Tibial nerve (tissue), 4 donors: ENCODE results near the gene PDCD11. TPM values are rescaled to one million over a fixed set of nuclear protein-coding genes. Genes with fewer than 3 reads are reported as not detected.

ENCODE experiments used
- DNase-seq, 2 donors: peaks; one replicate each; pipeline ENCODE4 v3.0.0-alpha.2; 2019; ENCODE audit warnings: low spot score in 2 of 2
- H3K27ac ChIP-seq, 4 donors: fragments of 200-600 bp; sonication (generic) in 3 of 4; one replicate each; pipeline ENCODE4 v1.5.1; 2017 to 2019; ENCODE audit warnings: mild to moderate bottlenecking in 1 of 4
- H3K27me3 ChIP-seq, 2 donors: fragments of 200-600 bp; sonication (generic) in 1 of 2; one replicate each; pipeline versions ENCODE4 v1.5.1 to v1.6.0; 2017 to 2019
- H3K36me3 ChIP-seq, 3 donors: fragments of 200-600 bp; sonication (generic); one replicate each; pipeline ENCODE4 v1.5.1; 2018 to 2019
- H3K4me1 ChIP-seq, 4 donors: fragments of 200-600 bp; sonication (generic) in 3 of 4; one replicate each; pipeline ENCODE4 v1.5.1; 2017 to 2019
- H3K4me3 ChIP-seq, 4 donors: fragments of 200-600 bp; sonication (generic) in 3 of 4; one replicate each; pipeline ENCODE4 v1.5.1; 2017 to 2019; ENCODE audit warnings: mild to moderate bottlenecking in 1 of 4, moderate library complexity in 1 of 4
- H3K9me3 ChIP-seq, 4 donors: fragments of 200-600 bp; sonication (generic) in 3 of 4; one replicate each; pipeline ENCODE4 v1.5.1; 2017 to 2019
- CTCF ChIP-seq, 5 experiments: fragments of 200-600 bp in 3 of 5; fragments of 450-650 bp in 2 of 5; sonication (generic) in 3 of 5; IDR thresholded peaks; one replicate each; pipeline ENCODE4 v1.5.1; 2016 to 2019; ENCODE audit warnings: antibody characterized with exemption in 5 of 5, mild to moderate bottlenecking in 3 of 5, moderate library complexity in 2 of 5
- EP300 ChIP-seq, 2 donors: sonication (generic); formaldehyde crosslinking; IDR thresholded peaks; one replicate each; pipeline ENCODE4 v1.6.1; 2017; ENCODE audit warnings: antibody characterized with exemption in 2 of 2, mild to moderate bottlenecking in 1 of 2
- POLR2A ChIP-seq, 2 donors: fragments of 450-650 bp; IDR thresholded peaks; one replicate each; pipeline ENCODE4 v1.6.1; 2017; ENCODE audit warnings: antibody characterized with exemption in 2 of 2, mild to moderate bottlenecking in 2 of 2, moderate library complexity in 2 of 2
- WGBS, 2 donors: methylation state at CpG; one replicate each; pipeline ENCODE4 v1.1.5; 2018; 5-methylcytosine and 5-hydroxymethylcytosine counted together
- total RNA-seq, 4 donors: library from RNA; depleted of rRNA; stranded (reverse); fragments of >200 nt; gene quantifications; one replicate each; pipeline ENCODE4 v1.1.0, GENCODE V29; 2016

PDCD11 gene
- total RNA-seq, 4 donors from 2014 or later, result 15.3 to 23.7 (median 17.5) TPM

GRCh38 chr10:103493916-103494877 lies 97.8 kb downstream of the PDCD11 start:
- 5% methylated on average over 13 to 47 of the region's 92 CpGs for WGBS, 2 donors
- Histone ChIP-seq H3K9me3 (no peaks in the 10 kb centered on the region), H3K27ac (no peak overlapping the region), H3K4me3 (peak overlapping the region in 3 of 4 donors; percentile 25 to 54 (median 50)), H3K27me3 (peaks cover 0 to 47% of the 10 kb centered on the region in 2 donors), H3K4me1 (peaks cover 0 to 30% (median 11%) of the 10 kb centered on the region in 4 donors), H3K36me3 (no peaks in the 10 kb centered on the region)
- DNase-seq, result no peak
- TF ChIP-seq CTCF (IDR thresholded peaks at IDR 0.05), result no peak
- TF ChIP-seq EP300 (IDR thresholded peaks at IDR 0.05), result no peak
- no peak for TF ChIP-seq POLR2A (IDR thresholded peaks at IDR 0.05)

- Histone ChIP-seq H3K4me3 (no peak overlapping the region), H3K4me1 (peaks cover 0 to 30% (median 11%) of the 10 kb centered on the region in 4 donors), H3K27ac (no peak overlapping the region), H3K27me3 (peaks cover 0 to 54% of the 10 kb centered on the region in 2 donors), H3K9me3 (no peaks in the 10 kb centered on the region), H3K36me3 (no peaks in the 10 kb centered on the region)
- 79 to 84% methylated on average over 3 of the region's 3 CpGs for whole genome bisulfite sequencing, 2 donors
- TF ChIP-seq CTCF (IDR thresholded peaks at IDR 0.05) (no peak), POLR2A (IDR thresholded peaks at IDR 0.05) (no peak), EP300 (IDR thresholded peaks at IDR 0.05) (no peak)
- no peak for DNase-seq
These were observed 98.9 kb downstream of the PDCD11 start for GRCh38 chr10:103495321-103495720.

Other genes starting within 250 kb of the PDCD11 start
- gene NT5C2, start 203.4 kb upstream of the PDCD11 start, total RNA-seq, result 10 to 100 TPM; 52.2 to 82.8 (median 72.4) TPM
- not detected for gene RPEL1, start 150.7 kb upstream of the PDCD11 start, total RNA-seq
- not detected for gene INA, start 119.5 kb upstream of the PDCD11 start, total RNA-seq
- gene PCGF6, start 45.5 kb upstream of the PDCD11 start, total RNA-seq, result 10 to 100 TPM; 22.1 to 35.4 (median 25.4) TPM
- 1 to 10 TPM; 3.9 to 9.4 (median 7.0) TPM for gene TAF5, start 28.6 kb upstream of the PDCD11 start, total RNA-seq
- 100 to 1,000 TPM; 139 to 343 (median 202) TPM for gene ATP5MK, start 151 bp upstream of the PDCD11 start, total RNA-seq
- gene CALHM2, start 55.7 kb downstream of the PDCD11 start, total RNA-seq, result 100 to 1,000 TPM in 1 of 4 donors, 10 to 100 TPM in 3; 61.4 to 119 (median 65.6) TPM
- gene CALHM1, start 62.3 kb downstream of the PDCD11 start, total RNA-seq, result not detected
- not detected for gene CALHM3, start 82.6 kb downstream of the PDCD11 start, total RNA-seq
- under 1 TPM in 2 of 4 donors, not detected in 2; 0.39 to 0.60 TPM for gene NEURL1, start 97.1 kb downstream of the PDCD11 start, total RNA-seq